AG10803 (cell line): ENCODE measurements around the gene CHDH.

Experiments used
- DNase-seq: peaks from one replicate; pipeline ENCODE4 v3.0.0; 2010; ENCODE audit warnings: low read depth
- H3K4me3 ChIP-seq: 2 replicates; pipeline ENCODE4 v1.5.1; 2011; ENCODE audit warnings: mild to moderate bottlenecking, low read length, control low read depth
- TF ChIP-seq, protein P1 (sequence below): conservative IDR thresholded peaks from 2 replicates; pipeline ENCODE4 v1.5.1; 2011; ENCODE audit warnings: mild to moderate bottlenecking, low read length, control low read depth, inconsistent platforms

CHDH gene

DNA sequence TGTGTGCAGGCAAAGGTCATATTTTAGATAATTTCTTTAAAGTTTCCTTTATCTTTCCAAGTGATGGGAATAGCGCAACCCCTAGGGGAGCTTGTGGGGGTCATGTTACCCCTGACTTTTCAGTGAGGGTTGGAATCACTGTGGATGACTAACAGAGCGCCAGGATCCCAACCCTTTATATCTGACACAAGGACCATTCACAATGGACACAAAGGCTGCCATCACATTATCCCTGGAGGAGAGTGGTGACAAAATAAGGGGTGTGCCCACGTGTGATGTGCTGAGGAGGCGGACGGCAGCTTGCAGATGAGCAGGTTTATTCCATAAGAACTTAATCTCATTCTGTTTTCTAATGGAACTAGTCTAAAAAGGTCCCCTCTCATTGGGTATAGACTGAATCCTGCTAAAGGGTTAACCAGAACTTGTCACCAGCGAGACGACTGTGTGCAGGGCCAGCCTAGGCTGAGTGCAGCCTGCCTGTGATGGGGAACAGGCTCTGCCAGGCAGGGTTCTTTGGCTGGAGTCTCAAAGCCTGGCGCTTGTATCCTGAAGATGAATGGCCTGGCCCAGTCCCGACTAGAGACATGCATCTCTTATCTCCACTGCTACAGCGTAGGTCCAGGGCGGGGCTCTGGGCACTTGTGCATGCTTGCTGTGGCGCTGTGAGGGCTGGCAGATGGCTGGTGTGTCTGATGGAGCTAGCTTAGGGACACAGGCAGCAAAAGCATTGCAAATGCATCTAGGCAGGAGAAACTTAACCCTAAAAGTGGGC, 50.2 kb downstream of the CHDH start:
- H3K4me3 ChIP-seq, result no peak overlapping the region
- TF ChIP-seq, protein P1, sequence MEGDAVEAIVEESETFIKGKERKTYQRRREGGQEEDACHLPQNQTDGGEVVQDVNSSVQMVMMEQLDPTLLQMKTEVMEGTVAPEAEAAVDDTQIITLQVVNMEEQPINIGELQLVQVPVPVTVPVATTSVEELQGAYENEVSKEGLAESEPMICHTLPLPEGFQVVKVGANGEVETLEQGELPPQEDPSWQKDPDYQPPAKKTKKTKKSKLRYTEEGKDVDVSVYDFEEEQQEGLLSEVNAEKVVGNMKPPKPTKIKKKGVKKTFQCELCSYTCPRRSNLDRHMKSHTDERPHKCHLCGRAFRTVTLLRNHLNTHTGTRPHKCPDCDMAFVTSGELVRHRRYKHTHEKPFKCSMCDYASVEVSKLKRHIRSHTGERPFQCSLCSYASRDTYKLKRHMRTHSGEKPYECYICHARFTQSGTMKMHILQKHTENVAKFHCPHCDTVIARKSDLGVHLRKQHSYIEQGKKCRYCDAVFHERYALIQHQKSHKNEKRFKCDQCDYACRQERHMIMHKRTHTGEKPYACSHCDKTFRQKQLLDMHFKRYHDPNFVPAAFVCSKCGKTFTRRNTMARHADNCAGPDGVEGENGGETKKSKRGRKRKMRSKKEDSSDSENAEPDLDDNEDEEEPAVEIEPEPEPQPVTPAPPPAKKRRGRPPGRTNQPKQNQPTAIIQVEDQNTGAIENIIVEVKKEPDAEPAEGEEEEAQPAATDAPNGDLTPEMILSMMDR, result no peak
- DNase-seq, result no peak

DNA sequence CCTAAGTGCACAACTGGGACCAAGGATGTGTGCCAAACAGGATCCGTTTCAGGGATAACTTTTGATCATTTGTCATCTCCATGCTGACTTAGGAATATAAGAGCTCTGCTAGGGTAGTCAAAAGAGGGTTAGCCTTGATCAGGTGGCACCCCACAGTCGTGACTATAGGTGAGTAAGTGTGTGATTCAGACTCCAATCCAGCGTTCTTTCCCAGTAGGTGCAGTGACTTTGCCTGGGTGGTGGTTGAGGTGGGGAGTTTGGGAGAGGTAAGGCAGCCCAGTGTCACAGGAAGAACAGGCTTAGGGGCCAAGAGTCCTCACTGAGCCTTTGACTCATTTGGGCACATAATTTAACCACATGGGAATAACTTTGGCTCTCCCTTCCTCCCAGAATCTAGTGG, 51.0 kb downstream of the CHDH start:
- DNase-seq, result no peak
- TF ChIP-seq, protein P1, result no peak
- H3K4me3 ChIP-seq, result no peak overlapping the region

DNA sequence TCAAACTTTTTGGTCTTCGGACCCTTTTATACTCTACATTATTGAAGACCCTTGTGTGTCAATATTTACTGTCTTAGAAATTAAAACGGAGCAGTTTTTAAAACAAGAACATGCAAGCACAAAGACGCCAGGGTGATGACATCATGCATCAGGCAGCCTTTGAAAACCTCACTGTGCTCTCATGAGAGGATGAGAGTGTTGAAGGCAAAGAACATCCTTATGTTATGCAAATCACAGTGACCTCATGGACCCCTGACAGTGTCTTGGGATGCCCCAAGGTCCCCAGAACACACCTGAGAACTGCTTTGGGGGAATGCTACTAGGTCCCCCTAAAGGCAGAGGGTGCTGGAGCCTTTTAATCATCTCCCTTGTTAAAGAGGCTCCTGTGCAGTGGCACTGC, 51.6 kb downstream of the CHDH start:
- peak; percentile 55 for DNase-seq
- H3K4me3 ChIP-seq, result no peak overlapping the region
- TF ChIP-seq, protein P1, result no peak

- no peak overlapping the region for H3K4me3 ChIP-seq
- DNase-seq, result no peak
- TF ChIP-seq, protein P1, result no peak
These were observed 53.4 kb downstream of the CHDH start for GRCh38 chr3:53792866-53793265.

DNA sequence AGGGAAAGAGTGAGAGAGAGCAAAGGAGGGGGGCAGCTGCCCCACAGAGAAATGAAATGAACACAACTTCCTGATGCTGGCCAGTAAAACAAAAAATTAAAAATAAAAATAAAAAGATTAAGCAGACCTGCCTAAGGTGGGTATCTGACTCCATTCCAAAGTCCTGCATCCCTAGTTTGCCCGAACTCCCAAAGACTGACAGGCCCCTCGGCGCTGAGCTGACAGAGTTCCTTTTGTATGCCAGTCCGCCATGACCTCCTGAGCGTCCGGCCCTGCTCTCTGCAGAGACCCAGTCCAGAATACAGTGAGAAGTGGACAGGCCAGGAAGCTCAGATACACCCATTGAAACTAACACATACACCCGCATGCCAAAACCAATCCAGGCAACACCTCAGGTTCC, 54.9 kb downstream of the CHDH start:
- TF ChIP-seq, protein P1, result no peak
- no peak overlapping the region for H3K4me3 ChIP-seq
- DNase-seq, result no peak

DNA sequence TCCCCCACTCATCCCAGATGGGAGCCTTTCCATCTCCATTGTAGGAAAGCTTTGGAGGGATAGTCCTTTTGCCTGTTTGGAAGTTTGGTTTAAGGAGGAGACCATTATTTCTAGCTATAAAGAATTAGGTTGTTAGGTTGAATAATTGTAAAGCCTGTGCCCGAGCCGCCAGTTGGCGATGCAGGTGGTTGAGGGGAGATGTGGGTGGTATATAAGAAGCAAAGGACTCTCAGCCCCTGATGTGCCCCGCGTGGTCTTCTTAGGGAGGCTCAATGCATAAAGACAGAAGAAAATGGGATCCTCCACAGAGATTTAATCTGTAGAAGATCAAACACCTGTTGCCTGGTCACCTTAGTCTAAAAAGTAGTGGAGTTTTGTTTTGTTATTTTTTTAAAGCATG, 55.7 kb downstream of the CHDH start:
- TF ChIP-seq, protein P1, result no peak
- no peak for DNase-seq
- H3K4me3 ChIP-seq, result no peak overlapping the region

DNA sequence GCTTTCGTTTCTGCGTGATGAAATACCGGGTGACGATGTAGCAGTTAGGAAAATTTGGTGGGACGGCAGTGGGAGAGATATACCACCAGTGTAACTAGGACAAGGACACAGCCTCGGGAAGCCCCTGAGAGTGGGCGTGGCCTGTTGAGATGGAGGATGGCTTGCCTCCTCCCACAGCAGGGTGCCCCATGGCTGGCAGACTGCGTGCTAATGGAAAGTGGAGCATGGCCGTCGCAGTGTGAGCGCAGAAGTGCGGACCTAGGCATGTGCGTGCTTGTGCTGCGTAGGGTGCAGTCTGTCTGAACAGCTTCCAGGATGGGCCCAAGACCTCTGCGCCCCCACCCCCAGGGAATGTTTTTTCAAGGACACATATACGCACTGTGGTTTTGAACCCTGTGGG, 56.8 kb downstream of the CHDH start:
- TF ChIP-seq, protein P1, result no peak
- DNase-seq, result no peak
- no peak overlapping the region for H3K4me3 ChIP-seq
